ENCODE results near the gene C15orf61. TPM values are rescaled to one million over a fixed set of nuclear protein-coding genes. Genes with fewer than 3 reads are reported as not detected.

The C15orf61 gene
- total RNA-seq, 1 donor from 2014 or later: 7.4 TPM

Other genes starting within 250 kb of the C15orf61 start
- 12.2 TPM for gene MAP2K5, start 21.6 kb downstream of the C15orf61 start, total RNA-seq